SK-N-SH treated with all-trans-retinoic acid at 6 μM for 48 hours (cell line): ENCODE measurements around the gene IRGQ.

Experiments used
- ARNTL ChIP-seq: fragments of 450-650 bp; formaldehyde crosslinking; IDR thresholded peaks from 2 replicates; pipeline ENCODE4 v1.5.0; 2020; ENCODE audit warnings: low read depth, mild to moderate bottlenecking, moderate library complexity, borderline replicate concordance
- CSDC2 ChIP-seq: fragments of 250-450 bp; sonication (Bioruptor Pico); IDR thresholded peaks from 2 replicates; pipeline ENCODE4 v1.5.0; 2020; ENCODE audit warnings: mild to moderate bottlenecking, moderate library complexity
- CSRNP3 ChIP-seq: fragments of 250-450 bp; sonication (Bioruptor Pico); IDR thresholded peaks from 2 replicates; pipeline ENCODE4 v1.5.1; 2021; ENCODE audit warnings: mild to moderate bottlenecking, moderate library complexity
- ESRRG ChIP-seq: fragments of 250-450 bp; sonication (Bioruptor Pico); IDR thresholded peaks from 2 replicates; pipeline ENCODE4 v1.6.1; 2021; ENCODE audit warnings: mild to moderate bottlenecking
- ISL1 ChIP-seq: fragments of 250-450 bp; sonication (Bioruptor Pico); IDR thresholded peaks from 2 replicates; pipeline ENCODE4 v2.1.2; 2022; ENCODE audit warnings: mild to moderate bottlenecking, moderate library complexity
- PATZ1 ChIP-seq: fragments of 250-450 bp; sonication (Bioruptor Pico); IDR thresholded peaks from 2 replicates; pipeline ENCODE4 v1.8.0; 2020; ENCODE audit warnings: mild to moderate bottlenecking, moderate library complexity, borderline replicate concordance
- POU6F1 ChIP-seq: fragments of 250-450 bp; sonication (Bioruptor Pico); IDR thresholded peaks from 2 replicates; pipeline ENCODE4 v1.8.0; 2021; ENCODE audit warnings: low read depth, mild to moderate bottlenecking, moderate library complexity, borderline replicate concordance
- RARB ChIP-seq: fragments of 250-450 bp; sonication (Bioruptor Pico); IDR thresholded peaks from 2 replicates; pipeline ENCODE4 v1.8.0; 2021; ENCODE audit warnings: mild to moderate bottlenecking, moderate library complexity
- TSHZ2 ChIP-seq: fragments of 250-450 bp; sonication (Bioruptor Pico); IDR thresholded peaks from 2 replicates; pipeline ENCODE4 v1.5.0; 2020; ENCODE audit warnings: mild to moderate bottlenecking, moderate library complexity
- ZFP3 ChIP-seq: fragments of 250-450 bp; sonication (Bioruptor Pico); IDR thresholded peaks from 2 replicates; pipeline ENCODE4 v1.5.0; 2020; ENCODE audit warnings: mild to moderate bottlenecking, moderate library complexity
- ZFP30 ChIP-seq: fragments of 450-650 bp; formaldehyde crosslinking; IDR thresholded peaks from 2 replicates; pipeline ENCODE4 v1.5.0; 2022; ENCODE audit warnings: mild to moderate bottlenecking, moderate library complexity
- ZNF565 ChIP-seq: fragments of 450-650 bp; formaldehyde crosslinking; conservative IDR thresholded peaks from 2 replicates; pipeline ENCODE4 v1.5.0; 2020; ENCODE audit warnings: low read depth, mild to moderate bottlenecking, moderate library complexity
- ZNF8 ChIP-seq: fragments of 450-650 bp; formaldehyde crosslinking; IDR thresholded peaks from 2 replicates; pipeline ENCODE4 v1.5.0; 2020; ENCODE audit warnings: mild to moderate bottlenecking, moderate library complexity

GRCh38 chr19:43554317-43554895 lies 41.5 kb downstream of the IRGQ start:
- TF ChIP-seq CSRNP3 (CRISPR knock-in tag) (no peak), ZFP30 (CRISPR knock-in tag) (no peak), ZNF565 (CRISPR knock-in tag) (no peak), PATZ1 (CRISPR knock-in tag) (no peak), ESRRG (CRISPR knock-in tag) (no peak), RARB (CRISPR knock-in tag) (no peak), CSDC2 (no peak), ZFP3 (CRISPR knock-in tag) (no peak), ISL1 (CRISPR knock-in tag) (no peak), TSHZ2 (CRISPR knock-in tag) (no peak), ARNTL (no peak), ZNF8 (CRISPR knock-in tag) (no peak), POU6F1 (CRISPR knock-in tag) (no peak)
